Liver (tissue), 9 donors: ENCODE measurements around the gene KRT23. TPM values are rescaled to one million over a fixed set of nuclear protein-coding genes. Genes with fewer than 3 reads are reported as not detected.

Source experiments
- DNase-seq: peaks from one replicate; pipeline ENCODE4 v3.0.0-alpha.2; 2017; ENCODE audit warnings: low spot score
- H3K27ac ChIP-seq, 2 donors: one replicate each; pipeline ENCODE4 v1.7.0; 2013; ENCODE audit warnings: inconsistent platforms in 2 of 2, low read length in 2 of 2, control low read depth in 1 of 2, low read depth in 1 of 2, mild to moderate bottlenecking in 1 of 2
- H3K27me3 ChIP-seq, 4 donors: one replicate each; pipeline versions ENCODE4 v1.6.1 to v1.7.0; 2013; ENCODE audit warnings: low read length in 3 of 4, inconsistent platforms in 1 of 4, mild to moderate bottlenecking in 1 of 4, moderate library complexity in 1 of 4; ENCODE audit not compliant: control insufficient read depth in 4 of 4, insufficient read depth in 4 of 4
- H3K36me3 ChIP-seq, 4 donors: one replicate each; pipeline versions ENCODE4 v1.6.1 to v1.7.0; 2013; ENCODE audit warnings: low read length in 3 of 4, mild to moderate bottlenecking in 3 of 4, low read depth in 1 of 4, moderate library complexity in 1 of 4; ENCODE audit not compliant: control insufficient read depth in 4 of 4, insufficient read depth in 3 of 4
- H3K4me1 ChIP-seq, 4 donors: one replicate each; pipeline versions ENCODE4 v1.6.1 to v1.7.0; 2013; ENCODE audit warnings: low read length in 3 of 4, mild to moderate bottlenecking in 3 of 4, moderate library complexity in 1 of 4; ENCODE audit not compliant: control insufficient read depth in 4 of 4, insufficient read depth in 4 of 4
- H3K4me3 ChIP-seq, 3 donors: one replicate each; pipeline versions ENCODE4 v1.6.1 to v1.7.0; 2013; ENCODE audit warnings: low read length in 3 of 3, control low read depth in 1 of 3, low read depth in 1 of 3, mild to moderate bottlenecking in 1 of 3
- H3K9ac ChIP-seq, 2 donors: one replicate each; pipeline ENCODE4 v1.7.0; 2013; ENCODE audit warnings: low read length in 2 of 2, mild to moderate bottlenecking in 2 of 2, moderate library complexity in 2 of 2, control low read depth in 1 of 2, low read depth in 1 of 2
- H3K9me3 ChIP-seq, 4 donors: one replicate each; pipeline versions ENCODE4 v1.6.1 to v1.7.0; 2013; ENCODE audit warnings: low read length in 3 of 4; ENCODE audit not compliant: control insufficient read depth in 4 of 4
- ATF3 ChIP-seq: IDR thresholded peaks from 2 replicates; pipeline ENCODE4 v1.6.1; 2016; ENCODE audit warnings: antibody characterized with exemption
- EGR1 ChIP-seq, 2 donors: IDR thresholded peaks; 2 replicates each; pipeline ENCODE4 v1.6.1; 2016 to 2018; ENCODE audit warnings: antibody characterized with exemption in 2 of 2, low read depth in 2 of 2
- FOXA1 ChIP-seq: IDR thresholded peaks from 2 replicates; pipeline ENCODE4 v1.6.1; 2016; ENCODE audit warnings: antibody characterized with exemption
- HNF4G ChIP-seq: IDR thresholded peaks from 2 replicates; pipeline ENCODE4 v1.6.1; 2016; ENCODE audit warnings: antibody characterized with exemption
- JUND ChIP-seq, 2 donors: IDR thresholded peaks; 2 replicates each; pipeline ENCODE4 v1.6.1; 2016; ENCODE audit warnings: antibody characterized with exemption in 2 of 2
- NR2F2 ChIP-seq: IDR thresholded peaks from 2 replicates; pipeline ENCODE4 v1.6.1; 2016; ENCODE audit warnings: antibody characterized with exemption
- REST ChIP-seq: IDR thresholded peaks from 2 replicates; pipeline ENCODE4 v1.6.1; 2016; ENCODE audit warnings: antibody characterized with exemption, mild to moderate bottlenecking
- RXRA ChIP-seq, 2 donors: IDR thresholded peaks; 2 replicates each; pipeline ENCODE4 v1.6.1; 2017 to 2018; ENCODE audit warnings: antibody characterized with exemption in 2 of 2, mild to moderate bottlenecking in 1 of 2
- TAF1 ChIP-seq: conservative IDR thresholded peaks from 2 replicates; pipeline ENCODE4 v1.6.1; 2016; ENCODE audit warnings: antibody characterized with exemption, mild to moderate bottlenecking
- WGBS: extraction: QIAGEN DNeasy Blood & Tissue Kit; methylation state at CpG from one replicate; pipeline ENCODE4 v1.1.7; 2013; 5-methylcytosine and 5-hydroxymethylcytosine counted together
- polyA plus RNA-seq, 2 donors: library from polyadenylated mRNA; stranded (reverse) in 1 of 2; unstranded in 1 of 2; fragments of 200-250 nt in 1 of 2; fragments of >200 nt in 1 of 2; fragmentation: Nextera tagmentation in 1 of 2; extraction: Ambion mirVana in 1 of 2; gene quantifications; one replicate each; pipeline versions ENCODE4 v1.2.1 to v1.2.3, GENCODE V29; 2013 to 2015
- total RNA-seq, 2 donors: library from RNA; depleted of rRNA; stranded (reverse); fragments of >200 nt; gene quantifications; one replicate each; pipeline ENCODE4 v1.2.3, GENCODE V29; 2014
- TF ChIP-seq, protein P1 (sequence below): IDR thresholded peaks from 2 replicates; pipeline ENCODE4 v1.6.1; 2016; ENCODE audit warnings: antibody characterized with exemption
- TF ChIP-seq, protein P2 (sequence below): fragments of 150-350 bp; IDR thresholded peaks from 2 replicates; pipeline ENCODE4 v1.5.1; 2017; ENCODE audit warnings: improper control_type of control experiment, low read depth, low read length; ENCODE audit not compliant: missing input control
- donor health status: healthy.
- donor health status: healthy.
- donor health status: healthy.
- donor health status: healthy.
- donor health status: healthy.

Gene KRT23
- total and polyA plus RNA-seq, 4 donors: 0.09 to 1.3 (median 0.24) TPM; not detected in 1

DNA sequence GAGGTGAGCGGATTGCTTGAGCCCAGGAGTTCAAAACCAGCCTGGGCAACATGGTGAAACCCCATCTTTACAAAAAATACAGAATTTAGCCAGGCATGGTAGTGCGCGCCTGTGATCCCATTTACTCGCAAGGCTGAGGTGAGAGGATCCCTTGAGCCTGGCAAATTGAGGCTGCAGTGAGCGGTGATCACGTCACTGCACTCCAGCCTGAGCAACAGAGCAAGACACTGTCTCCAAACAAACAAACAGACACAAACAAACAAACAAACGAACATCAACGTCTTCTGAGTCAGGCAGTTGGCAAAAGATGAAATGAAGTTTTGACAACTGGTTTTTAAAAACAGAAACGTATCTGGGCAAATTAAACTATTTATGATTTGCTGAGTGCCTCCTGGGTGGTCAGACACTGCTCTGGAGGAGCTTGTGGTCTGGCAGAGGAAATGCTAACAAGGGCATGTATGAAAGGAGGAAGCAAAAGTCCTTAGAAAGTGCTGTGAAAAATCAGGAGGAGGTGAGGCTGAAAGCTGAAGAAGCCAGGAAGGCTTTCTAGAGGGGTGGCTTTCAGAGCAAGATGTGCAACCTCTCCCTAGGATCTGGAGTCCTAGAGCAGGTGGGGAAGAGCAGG is 42.2 kb downstream of the KRT23 start:
- Histone ChIP-seq H3K36me3 (no peaks in the 10 kb centered on the region), H3K4me3 (no peak overlapping the region), H3K9ac (no peak overlapping the region), H3K27me3 (peaks cover 0 to 9% (median 0%) of the 10 kb centered on the region in 4 donors), H3K4me1 (no peaks in the 10 kb centered on the region), H3K9me3 (no peaks in the 10 kb centered on the region), H3K27ac (no peak overlapping the region)
- no peak for TF ChIP-seq HNF4G
- TF ChIP-seq RXRA (IDR thresholded peaks at IDR 0.05): no peak
- no peak for TF ChIP-seq FOXA1
- no peak for TF ChIP-seq EGR1 (IDR thresholded peaks at IDR 0.05; ENCODE audit: low read depth in 2 of 2)
- no peak for TF ChIP-seq REST
- TF ChIP-seq, protein P1, sequence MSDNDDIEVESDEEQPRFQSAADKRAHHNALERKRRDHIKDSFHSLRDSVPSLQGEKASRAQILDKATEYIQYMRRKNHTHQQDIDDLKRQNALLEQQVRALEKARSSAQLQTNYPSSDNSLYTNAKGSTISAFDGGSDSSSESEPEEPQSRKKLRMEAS: no peak
- no peak for TF ChIP-seq TAF1
- no peak for TF ChIP-seq ATF3
- 68% methylated on average over 9 of the region's 9 CpGs for WGBS
- no peak for DNase-seq

- no peak for TF ChIP-seq NR2F2
- no peak for TF ChIP-seq FOXA1
- TF ChIP-seq REST: no peak
- no peak for TF ChIP-seq JUND (IDR thresholded peaks at IDR 0.05)
- TF ChIP-seq, protein P2, sequence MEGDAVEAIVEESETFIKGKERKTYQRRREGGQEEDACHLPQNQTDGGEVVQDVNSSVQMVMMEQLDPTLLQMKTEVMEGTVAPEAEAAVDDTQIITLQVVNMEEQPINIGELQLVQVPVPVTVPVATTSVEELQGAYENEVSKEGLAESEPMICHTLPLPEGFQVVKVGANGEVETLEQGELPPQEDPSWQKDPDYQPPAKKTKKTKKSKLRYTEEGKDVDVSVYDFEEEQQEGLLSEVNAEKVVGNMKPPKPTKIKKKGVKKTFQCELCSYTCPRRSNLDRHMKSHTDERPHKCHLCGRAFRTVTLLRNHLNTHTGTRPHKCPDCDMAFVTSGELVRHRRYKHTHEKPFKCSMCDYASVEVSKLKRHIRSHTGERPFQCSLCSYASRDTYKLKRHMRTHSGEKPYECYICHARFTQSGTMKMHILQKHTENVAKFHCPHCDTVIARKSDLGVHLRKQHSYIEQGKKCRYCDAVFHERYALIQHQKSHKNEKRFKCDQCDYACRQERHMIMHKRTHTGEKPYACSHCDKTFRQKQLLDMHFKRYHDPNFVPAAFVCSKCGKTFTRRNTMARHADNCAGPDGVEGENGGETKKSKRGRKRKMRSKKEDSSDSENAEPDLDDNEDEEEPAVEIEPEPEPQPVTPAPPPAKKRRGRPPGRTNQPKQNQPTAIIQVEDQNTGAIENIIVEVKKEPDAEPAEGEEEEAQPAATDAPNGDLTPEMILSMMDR: no peak
- peaks cover 0 to 5% (median 2%) of the 10 kb centered on the region in 4 donors for H3K27me3 ChIP-seq
- no peaks in the 10 kb centered on the region for H3K36me3 ChIP-seq
- H3K4me1 ChIP-seq: no peaks in the 10 kb centered on the region
- H3K9me3 ChIP-seq: no peaks in the 10 kb centered on the region
- no peak overlapping the region for H3K9ac ChIP-seq
- no peak overlapping the region for H3K4me3 ChIP-seq
- 80% methylated on average over 2 of the region's 2 CpGs for WGBS
- no peak for DNase-seq
- no peak overlapping the region for H3K27ac ChIP-seq
These were observed 49.2 kb downstream of the KRT23 start for GRCh38 chr17:40888196-40888720.
